Hematopoietic multipotent progenitor cell treated with erythropoietin and hydrocortisone succinate and interleukin-3 and kit ligand, for 8 days (in vitro differentiated cells): ENCODE data around the gene MICAL1.
"Not testable (repeated sequence)": the region's sequence is repeated elsewhere in the genome, so short reads cannot be mapped to it uniquely, and the experiment has no call there.

ENCODE experiments used
- DNase-seq: peaks from one replicate; pipeline ENCODE4 v3.0.0-alpha.2; 2015

Gene MICAL1

GRCh38 chr6:109474995-109475394 is 19.4 kb upstream of the MICAL1 start:
- DNase-seq: no peak

- DNase-seq: no peak
Observed at GRCh38 chr6:109473120-109473519, 17.5 kb upstream of the MICAL1 start.

- DNase-seq: no peak
Observed at GRCh38 chr6:109472132-109472995, 16.8 kb upstream of the MICAL1 start.

GRCh38 chr6:109471105-109471810 is 15.7 kb upstream of the MICAL1 start:
- no peak for DNase-seq

GRCh38 chr6:109469591-109470189 is 14.1 kb upstream of the MICAL1 start:
- DNase-seq: no peak

- no peak for DNase-seq
Observed at GRCh38 chr6:109467696-109468095, 12.1 kb upstream of the MICAL1 start.

- DNase-seq: peak; percentile 61
Observed at GRCh38 chr6:109466212-109466923, 10.8 kb upstream of the MICAL1 start.

- DNase-seq: no peak
Observed at GRCh38 chr6:109465772-109466171, 10.2 kb upstream of the MICAL1 start.

- no peak for DNase-seq
Observed at GRCh38 chr6:109461733-109462526, 6.4 kb upstream of the MICAL1 start.

GRCh38 chr6:109461205-109461604 is 5.6 kb upstream of the MICAL1 start:
- DNase-seq: not testable (repeated sequence)

- DNase-seq: no peak
Observed at GRCh38 chr6:109460161-109460829, 4.7 kb upstream of the MICAL1 start.

GRCh38 chr6:109458774-109459531 is 3.4 kb upstream of the MICAL1 start:
- no peak for DNase-seq

GRCh38 chr6:109457562-109457996 is 2.0 kb upstream of the MICAL1 start:
- DNase-seq: no peak

GRCh38 chr6:109456710-109457561 is 1.4 kb upstream of the MICAL1 start:
- no peak for DNase-seq

- no peak for DNase-seq
Observed at GRCh38 chr6:109456111-109456583, 575 bp upstream of the MICAL1 start.

- DNase-seq: no peak
Observed at GRCh38 chr6:109454496-109455436, 806 bp downstream of the MICAL1 start.

- DNase-seq: no peak
Observed at GRCh38 chr6:109453594-109454495, 1.7 kb downstream of the MICAL1 start.
